Measurements from ENCODE around the gene IL34.
"Not testable (repeated sequence)": the region's sequence is repeated elsewhere in the genome, so short reads cannot be mapped to it uniquely, and the experiment has no call there.

Gene IL34

DNA sequence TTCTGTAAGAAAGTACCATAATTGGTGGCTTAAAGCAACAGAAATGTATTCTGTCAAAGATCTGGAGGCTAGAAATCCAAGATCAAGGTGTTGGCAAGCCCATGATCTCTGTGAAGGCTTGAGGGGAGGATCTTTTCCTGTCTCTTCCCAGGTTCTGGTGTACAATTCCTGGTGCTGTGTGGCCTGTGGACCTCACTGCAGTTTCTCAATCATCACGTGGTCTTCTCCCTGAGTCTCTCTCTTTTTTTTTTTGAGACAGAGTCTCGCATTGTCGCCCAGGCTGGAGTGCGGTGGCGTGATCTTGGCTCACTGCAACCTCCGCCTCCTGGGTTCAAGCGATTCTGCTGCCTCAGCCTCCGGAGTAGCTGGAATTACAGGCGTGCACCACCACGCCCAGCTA is 12.7 kb upstream of the IL34 start:
- not testable (repeated sequence) for DNase-seq

DNA sequence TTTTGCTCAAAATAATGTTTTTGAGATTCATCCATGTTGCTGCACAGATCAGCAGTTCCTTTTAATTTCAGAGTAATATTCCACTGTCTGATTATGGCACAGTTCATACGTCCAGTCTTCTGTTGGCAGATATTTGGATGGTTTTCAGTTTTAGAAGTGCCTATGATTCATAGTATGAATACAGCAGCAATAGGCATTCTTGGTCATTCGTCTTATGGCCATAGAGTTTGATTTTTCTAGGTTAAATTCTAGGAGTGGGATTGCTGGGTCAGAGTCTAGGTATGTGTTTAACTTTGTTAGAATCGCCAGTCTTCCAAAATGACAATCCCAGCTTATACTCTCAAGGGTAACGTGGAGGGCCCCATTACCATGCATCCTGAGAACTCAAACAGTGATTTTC is 11.5 kb upstream of the IL34 start:
- no peak for DNase-seq

DNA sequence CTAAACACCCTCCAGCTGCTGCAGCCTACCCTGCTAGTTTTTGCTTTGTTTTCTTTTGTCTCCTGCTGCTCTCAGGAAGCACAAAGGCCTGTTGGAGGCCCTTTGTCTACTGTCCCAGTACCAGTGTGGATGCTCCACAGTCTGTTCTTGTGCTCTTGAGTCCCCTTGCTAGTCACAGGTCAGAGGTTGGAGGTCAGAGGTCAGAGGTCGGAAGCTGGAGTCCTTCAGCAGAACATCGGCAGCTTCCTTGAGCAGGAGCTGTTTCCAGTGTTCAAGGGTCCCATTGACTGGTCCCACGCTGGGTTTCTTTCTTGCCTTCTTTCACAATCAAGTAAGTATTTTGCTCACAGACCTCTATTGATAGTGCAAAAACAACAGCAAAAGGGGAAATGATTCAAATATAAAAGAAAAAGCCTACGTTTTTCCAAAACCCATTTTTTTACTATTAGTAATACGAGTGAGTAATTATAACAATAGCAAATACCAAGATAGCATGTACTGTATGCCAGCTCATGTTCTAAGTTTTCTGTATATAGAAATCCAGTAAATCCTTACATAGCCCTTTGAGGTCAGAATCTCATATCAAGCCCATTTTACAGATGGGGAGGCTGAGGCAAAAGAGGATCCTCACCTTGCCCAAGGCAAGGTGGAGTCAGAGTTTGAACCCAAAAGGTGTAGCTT is 10.9 kb upstream of the IL34 start:
- DNase-seq = no peak

DNA sequence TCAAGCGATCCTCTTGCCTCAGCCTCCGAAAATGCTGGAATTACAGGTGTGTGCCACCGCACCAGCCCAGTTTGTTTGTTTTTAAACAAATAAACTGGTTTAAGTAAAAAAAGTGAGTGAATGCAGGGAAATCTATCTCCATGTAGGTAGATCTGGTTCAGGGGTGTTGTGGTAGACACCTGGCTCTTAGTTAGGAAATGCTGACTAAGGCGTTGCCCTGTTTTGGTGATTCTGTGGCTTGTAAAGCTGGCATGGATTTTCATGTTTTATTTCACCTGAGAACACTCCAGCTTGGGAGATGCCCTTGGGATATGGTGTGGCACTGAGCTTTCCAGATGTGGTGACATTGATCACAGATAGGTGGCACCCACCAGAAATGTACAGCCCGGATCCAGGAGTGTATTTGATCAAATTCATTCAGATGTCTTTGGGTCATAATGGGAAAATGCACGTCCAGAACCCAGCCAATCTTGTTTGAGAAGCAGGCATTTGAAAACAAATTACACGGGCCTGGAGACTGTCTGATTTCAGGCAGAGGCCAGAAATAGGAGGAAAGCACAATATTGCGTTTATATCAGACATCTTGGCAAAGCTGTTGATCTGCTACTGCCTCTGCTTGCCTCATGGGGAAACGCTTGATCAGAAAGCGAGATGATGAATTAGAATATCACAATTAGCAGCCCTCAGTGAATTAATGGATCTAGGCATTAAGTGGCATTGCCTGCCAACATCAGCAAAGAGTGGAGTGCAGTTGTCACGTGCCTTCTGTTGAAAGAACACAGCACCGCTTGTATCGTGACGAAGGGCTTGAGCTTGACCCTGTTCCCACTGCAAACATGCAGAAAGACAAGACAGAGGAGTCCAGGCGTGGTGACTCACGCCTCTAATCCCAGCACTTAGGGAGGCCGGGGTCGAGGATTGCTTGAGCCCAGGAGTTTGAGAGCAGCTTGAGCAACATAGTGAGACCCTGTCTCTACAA is 7.3 kb upstream of the IL34 start:
- no peak for DNase-seq

DNA sequence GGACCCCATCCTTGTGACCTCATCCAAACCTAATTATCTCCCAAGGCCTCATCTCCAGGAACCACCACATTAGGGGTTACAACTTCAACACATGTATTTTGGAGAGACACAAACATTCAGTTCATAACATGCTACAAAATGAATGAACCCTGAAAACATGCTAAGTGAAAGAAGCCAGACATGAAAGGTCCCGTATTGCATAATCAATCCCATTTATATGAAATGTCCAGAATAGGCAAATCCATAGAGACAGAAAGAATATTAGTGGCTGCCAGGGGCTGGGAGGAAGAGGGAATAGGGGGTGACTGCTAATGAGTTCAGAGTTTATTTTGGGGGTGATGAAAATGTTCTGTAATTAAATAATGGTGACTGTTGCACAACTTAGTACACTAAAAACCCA is 3.7 kb upstream of the IL34 start:
- DNase-seq = no peak

GRCh38 chr16:70643264-70643663 is 3.1 kb upstream of the IL34 start:
- DNase-seq = not testable (repeated sequence)

- no peak for DNase-seq
These were observed 1.4 kb upstream of the IL34 start for GRCh38 chr16:70644763-70645597.

- DNase-seq = no peak
These were observed 1.3 kb downstream of the IL34 start for GRCh38 chr16:70647441-70648359.

DNA sequence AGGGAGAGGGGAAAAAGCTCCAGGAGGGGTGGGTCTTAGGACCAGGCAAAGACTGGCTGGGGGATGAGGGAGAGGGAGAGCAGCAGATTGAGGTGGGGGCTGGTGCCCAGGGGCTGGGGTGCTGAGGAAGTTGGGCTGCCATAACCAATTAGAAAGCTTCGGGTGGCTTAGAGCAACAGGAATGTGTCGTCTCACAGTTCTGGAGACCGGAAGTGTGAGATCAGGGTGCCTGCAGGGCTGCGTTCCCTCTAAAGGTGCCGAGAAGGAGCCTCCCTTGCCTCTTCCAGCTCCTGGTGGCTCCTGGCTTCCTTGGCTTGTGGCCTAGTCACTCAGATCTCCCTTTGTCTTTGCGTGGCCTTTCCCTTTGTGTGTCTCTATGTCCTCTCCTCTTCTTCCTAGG is 2.2 kb downstream of the IL34 start:
- no peak for DNase-seq

GRCh38 chr16:70649300-70649699 is 2.9 kb downstream of the IL34 start:
- no peak for DNase-seq

DNA sequence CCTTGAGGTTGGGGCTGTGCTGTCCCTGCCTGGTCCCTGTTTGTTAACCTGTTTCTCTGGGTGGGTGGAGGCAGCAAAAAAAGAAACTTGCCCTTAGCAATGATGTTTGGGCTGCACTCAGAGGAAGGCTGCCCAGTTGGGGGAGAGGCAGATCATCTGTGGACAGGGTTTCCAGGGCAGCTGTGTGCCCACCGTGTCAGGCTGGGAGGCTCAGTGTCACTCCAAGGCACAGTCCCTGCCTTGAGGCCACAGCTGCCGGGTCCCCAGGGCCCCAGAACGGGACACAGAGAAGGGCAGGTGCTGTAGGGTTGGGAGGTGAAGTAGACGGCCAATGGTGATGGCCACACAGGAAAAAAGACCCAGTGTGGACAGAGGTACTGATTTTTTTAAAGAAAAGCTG is 3.9 kb downstream of the IL34 start:
- no peak for DNase-seq

- no peak for DNase-seq
These were observed 5.2 kb downstream of the IL34 start for GRCh38 chr16:70651524-70651923.

GRCh38 chr16:70652322-70652721 is 6.0 kb downstream of the IL34 start:
- no peak for DNase-seq

GRCh38 chr16:70653406-70653805 is 7.0 kb downstream of the IL34 start:
- DNase-seq = no peak

DNA sequence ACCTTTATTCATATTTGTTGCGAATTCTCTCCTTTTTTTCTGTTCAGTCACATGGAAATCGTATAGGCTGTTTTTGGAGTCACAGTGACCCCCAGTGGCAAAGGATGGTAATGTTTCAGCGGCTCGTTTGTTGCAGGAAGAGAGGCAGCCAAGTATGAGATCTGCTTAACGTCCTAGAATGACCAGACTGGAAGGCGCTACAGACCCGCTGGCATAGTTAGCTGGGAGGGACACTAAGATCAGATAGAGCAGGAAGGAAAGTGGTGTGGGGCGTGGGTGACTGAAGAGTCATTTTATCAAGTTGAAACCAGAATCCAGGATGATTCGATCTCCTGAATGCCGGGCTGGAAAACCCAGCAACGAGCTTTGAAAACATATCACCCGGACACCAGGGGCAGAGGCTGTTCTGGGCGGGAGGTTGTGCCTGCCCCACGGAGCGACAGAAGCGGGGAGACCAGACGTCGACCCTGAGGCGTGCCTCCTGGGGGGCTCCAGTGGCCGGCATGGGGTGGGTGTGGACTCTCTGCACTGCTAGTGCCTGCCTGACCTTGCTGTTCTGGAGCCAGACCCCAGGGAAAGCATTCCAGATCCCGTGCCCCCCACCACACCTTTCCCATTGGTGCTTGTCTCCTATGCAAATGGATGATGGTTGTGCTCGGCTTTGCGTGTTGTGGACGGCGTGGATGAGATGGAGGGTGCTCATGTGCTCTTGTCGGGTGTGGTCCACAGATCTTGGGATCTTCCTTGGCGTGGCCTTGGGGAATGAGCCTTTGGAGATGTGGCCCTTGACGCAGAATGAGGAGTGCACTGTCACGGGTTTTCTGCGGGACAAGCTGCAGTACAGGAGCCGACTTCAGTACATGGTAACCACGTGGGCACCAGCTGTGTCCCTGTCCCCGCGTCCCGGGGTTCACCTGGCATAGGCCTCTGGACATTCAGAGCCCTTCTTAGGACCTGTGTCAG is 7.7 kb downstream of the IL34 start:
- peak; percentile 84 to 86 for DNase-seq

DNA sequence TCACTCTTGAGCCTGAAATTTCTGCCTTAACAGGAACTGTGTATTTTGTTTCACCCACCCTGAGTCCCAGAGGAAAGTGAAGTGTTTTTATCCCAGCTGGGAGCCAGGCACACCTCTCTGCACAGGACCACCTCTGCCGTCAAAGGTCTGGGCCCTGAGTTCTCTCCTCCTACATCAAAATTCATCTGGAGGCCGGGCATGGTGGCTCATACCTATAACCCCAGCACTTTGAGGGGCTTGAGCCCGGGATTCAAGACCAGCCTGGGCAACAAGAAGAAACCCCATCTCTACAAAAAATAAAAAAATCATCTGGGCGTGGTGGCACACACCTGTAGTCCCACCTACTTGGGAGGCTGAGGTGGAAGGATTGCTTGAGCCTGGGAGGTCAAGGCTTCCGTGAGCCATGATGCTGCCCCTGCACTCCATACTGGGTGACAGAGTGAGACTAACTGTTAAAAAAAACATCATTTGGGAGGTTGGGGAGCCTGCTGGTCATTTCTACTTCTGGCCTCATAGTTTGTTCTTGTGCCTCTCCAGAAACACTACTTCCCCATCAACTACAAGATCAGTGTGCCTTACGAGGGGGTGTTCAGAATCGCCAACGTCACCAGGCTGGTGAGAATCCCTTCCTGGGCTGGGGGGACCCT is 9.8 kb downstream of the IL34 start:
- DNase-seq = no peak

DNA sequence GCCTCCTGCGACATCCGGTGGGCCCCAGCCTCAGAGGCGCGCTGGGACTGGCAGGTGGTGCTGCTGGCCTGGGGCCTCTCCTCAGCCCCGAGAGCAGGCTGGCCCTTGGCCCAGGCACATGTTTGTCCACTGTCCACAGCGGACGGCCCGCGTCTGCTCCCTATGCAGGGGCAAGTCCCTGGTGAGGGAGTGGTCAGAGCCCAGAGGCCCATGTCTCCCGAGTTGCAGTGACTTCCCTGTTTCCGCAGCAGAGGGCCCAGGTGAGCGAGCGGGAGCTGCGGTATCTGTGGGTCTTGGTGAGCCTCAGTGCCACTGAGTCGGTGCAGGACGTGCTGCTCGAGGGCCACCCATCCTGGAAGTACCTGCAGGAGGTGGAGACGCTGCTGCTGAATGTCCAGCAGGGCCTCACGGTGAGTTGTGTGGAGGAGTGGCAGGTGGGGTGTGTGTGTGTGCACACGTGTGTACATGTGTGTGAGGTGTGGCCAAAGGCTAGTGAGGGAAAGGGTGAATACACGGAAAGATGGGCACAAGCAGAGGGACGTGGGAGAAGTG is 10.4 kb downstream of the IL34 start:
- no peak for DNase-seq

DNA sequence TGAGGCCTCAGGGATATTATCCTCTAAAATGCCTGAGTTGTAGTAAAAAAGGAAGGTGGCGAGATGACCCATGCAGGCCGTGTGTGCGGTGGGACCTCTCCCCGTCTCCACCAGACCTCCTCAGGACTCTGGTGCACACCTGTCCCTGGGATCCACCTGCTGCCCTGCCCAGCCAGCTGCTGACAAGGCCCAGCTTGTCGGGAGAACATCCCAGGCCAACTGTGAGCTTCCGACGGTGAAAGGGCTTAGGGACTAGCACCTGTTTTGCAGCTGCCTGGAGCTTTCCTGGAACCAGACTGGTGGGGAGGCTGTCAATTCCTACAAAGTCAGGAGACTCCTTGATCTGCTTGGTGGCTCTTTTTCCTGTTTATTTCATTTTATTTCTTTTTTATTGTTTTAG is 11.6 kb downstream of the IL34 start:
- DNase-seq = no peak

GRCh38 chr16:70658921-70659320 is 12.6 kb downstream of the IL34 start:
- no peak for DNase-seq

- no peak for DNase-seq
These were observed 13.2 kb downstream of the IL34 start for GRCh38 chr16:70659546-70659945.
